GM21526 (cell line): Measurements from ENCODE around the gene DDX1.
"Not testable (repeated sequence)": the region's sequence is repeated elsewhere in the genome, so short reads cannot be mapped to it uniquely, and the experiment has no call there.

Experiments used
- ATAC-seq: cut with Tn5 transposase; IDR thresholded peaks from one replicate; pipeline ENCODE4 v1.9.1; 2021; ENCODE audit warnings: moderate library complexity; ENCODE audit not compliant: unreplicated experiment, low FRiP score

DDX1 gene

GRCh38 chr2:15614545-15615300, 23.1 kb downstream of the DDX1 start:
- no peak for ATAC-seq

DNA sequence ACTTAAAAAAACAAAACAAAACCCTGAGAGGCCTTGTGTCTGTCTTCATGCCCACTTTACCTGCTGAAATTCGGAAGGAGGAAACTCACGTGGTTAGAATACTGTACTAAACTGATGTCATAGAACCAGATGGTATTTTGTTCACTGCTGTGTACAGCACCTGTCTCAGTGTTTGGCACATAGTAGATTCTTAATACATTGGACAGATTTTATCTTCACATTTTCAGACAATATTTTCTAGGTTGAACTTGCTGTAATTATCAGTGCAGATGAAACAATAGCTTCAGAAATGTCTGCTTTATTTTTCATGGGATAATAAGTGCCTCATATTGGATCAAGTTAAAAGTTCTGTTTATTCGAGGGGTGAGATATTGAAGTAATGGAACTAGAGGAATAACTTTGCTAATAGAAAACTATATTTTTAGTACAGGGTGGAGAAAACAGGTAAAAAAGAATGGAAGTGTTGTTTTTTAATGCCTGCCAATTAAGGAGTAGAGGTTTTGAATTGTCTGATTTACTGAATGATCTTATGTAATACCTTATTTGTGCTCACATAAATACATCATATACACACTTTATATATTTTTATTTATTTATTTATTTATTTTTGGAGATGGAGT, 23.7 kb downstream of the DDX1 start:
- ATAC-seq: no peak

DNA sequence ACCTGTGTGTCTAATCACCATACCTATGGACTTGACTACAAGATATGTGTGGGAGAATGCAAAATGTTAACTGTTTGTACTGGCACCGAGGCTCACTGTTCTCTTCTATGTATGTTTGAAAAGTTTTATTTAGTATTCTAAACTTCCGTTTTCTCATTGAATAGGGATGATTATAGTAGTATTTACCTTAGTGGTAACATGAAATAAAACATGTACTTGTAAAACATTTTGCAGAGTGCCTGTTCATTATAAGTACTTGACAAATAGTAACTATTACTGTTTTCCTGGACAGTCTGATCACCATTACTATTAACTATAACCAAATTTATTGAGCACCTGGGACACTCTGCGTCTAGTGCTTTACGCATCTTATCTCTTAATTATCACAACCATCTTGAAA, 24.8 kb downstream of the DDX1 start:
- no peak for ATAC-seq

DNA sequence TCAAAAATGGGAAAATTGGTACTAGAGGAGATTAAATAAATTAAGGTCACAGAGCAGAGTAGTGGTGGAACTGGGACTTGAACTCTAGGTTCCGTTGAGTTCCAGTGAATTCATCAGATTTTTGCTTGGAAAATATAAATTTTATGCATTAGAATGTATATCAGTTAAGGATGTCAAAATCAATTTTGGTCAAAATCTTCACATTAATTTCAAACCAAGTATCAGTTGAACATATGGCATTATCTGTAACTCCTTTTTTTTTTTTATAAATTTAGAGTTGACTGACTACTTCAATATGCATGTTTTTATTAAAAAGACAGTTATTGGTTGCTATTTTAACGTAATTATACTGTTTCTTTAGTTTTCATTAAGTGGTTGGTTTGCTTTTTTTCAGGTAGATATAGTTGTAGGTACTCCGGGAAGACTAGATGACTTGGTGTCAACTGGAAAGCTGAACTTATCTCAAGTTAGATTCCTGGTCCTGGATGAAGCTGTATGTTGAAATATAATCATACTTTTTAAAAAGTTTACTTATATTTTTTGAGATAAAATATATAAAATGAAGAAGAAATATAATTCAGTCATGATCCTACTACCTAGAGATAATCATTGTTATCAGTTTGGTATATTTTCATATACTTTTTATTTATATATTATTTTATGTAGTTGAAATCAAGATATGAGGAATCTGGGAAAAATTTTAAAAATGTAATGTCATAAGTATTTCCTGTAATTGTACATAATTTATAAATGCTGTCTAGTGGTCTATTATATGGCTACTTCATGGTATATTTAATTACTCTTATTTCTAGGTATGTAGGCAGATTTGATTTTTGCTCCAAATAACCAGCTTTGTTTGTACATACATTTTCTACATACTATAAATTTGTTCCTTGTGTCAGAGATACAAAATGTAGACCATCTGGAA, 25.4 kb downstream of the DDX1 start:
- no peak for ATAC-seq

GRCh38 chr2:15617778-15618448, 26.2 kb downstream of the DDX1 start:
- no peak for ATAC-seq

DNA sequence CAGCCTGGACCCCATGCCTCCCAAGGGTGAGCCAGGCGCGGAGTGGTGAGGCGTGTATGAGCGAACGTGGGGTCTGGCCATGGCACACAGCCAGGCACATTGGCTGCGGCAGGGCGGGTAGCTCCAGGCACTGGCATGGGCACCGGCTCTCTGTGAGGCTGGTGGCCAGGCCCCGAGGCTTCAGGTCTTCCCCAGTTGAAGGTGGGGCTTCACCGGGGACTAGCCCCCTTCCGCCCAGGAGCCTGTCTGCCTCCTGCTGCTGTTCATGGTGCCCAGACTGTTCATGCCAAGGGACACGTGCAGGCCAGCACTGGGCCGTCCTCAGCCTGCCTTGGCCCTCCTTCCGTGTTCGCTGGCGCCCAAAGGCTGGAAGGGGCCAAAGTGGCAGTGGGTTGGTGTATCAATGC, 26.8 kb downstream of the DDX1 start:
- ATAC-seq: no peak

GRCh38 chr2:15619076-15619475, 27.4 kb downstream of the DDX1 start:
- no peak for ATAC-seq

- ATAC-seq: no peak
Measured at GRCh38 chr2:15619510-15619909, 27.8 kb downstream of the DDX1 start.

- ATAC-seq: no peak
Measured at GRCh38 chr2:15619938-15620337, 28.3 kb downstream of the DDX1 start.

GRCh38 chr2:15620340-15620739, 28.7 kb downstream of the DDX1 start:
- ATAC-seq: no peak

- no peak for ATAC-seq
Measured at GRCh38 chr2:15620857-15621471, 29.3 kb downstream of the DDX1 start.

- ATAC-seq: not testable (repeated sequence)
Measured at GRCh38 chr2:15621472-15621870, 29.8 kb downstream of the DDX1 start.

- ATAC-seq: no peak
Measured at GRCh38 chr2:15622214-15622613, 30.5 kb downstream of the DDX1 start.

- ATAC-seq: no peak
Measured at GRCh38 chr2:15622614-15623480, 31.2 kb downstream of the DDX1 start.

DNA sequence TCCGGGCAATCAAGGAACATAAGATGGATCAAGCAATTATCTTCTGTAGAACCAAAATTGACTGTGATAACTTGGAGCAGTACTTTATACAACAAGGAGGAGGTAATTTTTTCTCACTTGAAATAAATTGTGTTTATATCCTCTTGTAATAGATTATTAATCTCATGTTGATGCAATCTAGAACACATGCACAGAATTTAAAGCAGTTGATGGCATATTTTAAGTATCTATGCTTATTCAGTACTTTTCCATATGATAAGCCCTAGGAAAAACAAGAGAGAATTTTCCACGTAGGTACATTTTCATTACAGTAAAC, 31.8 kb downstream of the DDX1 start:
- ATAC-seq: no peak

DNA sequence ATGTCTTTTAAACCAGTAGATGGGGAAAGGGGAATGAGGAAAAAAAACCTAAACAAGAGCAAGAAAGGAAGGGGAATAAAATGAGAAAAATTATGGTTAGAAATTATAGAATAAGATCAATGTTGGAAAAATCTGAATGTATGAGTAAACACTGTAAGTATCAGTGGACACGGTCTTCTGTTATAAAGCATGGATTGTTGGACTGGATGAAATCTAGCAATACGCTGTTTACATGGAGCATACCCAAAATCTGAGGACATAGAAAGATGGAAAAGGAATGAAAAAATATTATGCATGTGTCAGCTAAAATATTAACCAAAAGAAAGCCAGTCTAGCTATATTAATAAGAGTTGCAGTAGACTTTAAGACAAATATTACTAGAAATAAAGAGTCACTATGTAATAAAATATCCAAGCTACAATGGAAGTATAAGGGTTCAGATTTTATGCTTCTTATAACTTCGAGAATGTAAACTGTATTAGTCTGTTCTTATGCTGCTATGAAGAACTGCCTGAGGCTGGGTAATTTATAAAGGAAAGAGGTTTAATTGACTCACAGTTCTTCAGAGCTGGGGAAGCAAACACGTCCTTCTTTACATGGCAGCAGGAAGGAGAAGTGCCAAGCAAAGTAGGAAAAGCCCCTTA, 32.4 kb downstream of the DDX1 start:
- ATAC-seq: no peak

DNA sequence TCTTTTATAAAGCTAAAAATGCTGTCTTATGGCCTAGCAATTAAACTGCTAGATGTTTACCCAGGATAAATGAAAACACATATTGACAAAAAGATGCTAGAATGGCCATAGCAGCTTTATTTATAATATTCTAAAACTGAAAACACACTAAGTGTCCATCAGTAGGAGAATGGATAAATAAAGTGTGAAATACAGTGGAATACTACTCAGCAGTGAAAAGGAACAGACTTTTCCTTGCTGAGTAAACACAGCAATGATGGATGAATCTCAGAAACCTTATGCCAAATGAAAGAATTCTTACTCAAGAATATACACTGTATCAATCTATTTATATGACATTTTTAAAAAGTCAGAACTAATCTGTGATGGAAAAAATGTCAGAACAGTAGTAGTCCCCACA, 33.2 kb downstream of the DDX1 start:
- no peak for ATAC-seq

DNA sequence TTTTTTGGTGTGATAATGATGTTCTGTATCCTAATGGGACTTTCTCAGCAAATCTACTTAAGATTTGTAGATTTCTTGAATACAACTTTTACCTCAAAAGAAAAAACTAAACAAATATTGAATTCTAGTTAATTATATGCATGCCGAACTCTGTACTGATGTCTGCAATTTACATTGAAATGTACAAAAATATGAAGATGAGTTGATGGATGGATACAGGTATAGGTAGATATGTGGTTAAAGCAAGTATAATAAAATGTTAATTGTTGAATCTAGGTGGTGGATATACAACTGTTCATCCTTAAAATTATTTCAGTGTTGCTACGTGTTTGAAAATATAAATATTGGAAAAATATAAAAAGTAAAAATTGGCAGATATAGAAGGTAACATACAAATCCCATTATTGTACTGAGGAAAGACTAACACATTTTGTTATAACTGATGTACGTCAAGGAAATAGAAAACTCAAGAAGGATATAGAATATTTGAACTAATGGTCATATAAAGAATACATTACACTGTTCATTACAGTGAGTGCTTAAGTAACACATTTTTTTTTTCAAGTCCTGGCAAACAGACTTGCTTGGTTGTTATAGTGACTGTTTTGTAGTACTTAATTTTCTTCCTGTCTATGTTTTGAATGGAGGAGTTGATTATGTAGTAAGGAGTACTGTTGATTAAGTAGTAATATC, 33.8 kb downstream of the DDX1 start:
- ATAC-seq: no peak
